SIG-M5 treated with dmso at 0.1 percent for 504 hours (cell line): ENCODE data around the gene ZNG1A.
"Not testable (repeated sequence)": the region's sequence is repeated elsewhere in the genome, so short reads cannot be mapped to it uniquely, and the experiment has no call there.

ENCODE experiments used
- DNase-seq: peaks from one replicate; lab custom pipeline; 2025; ENCODE audit not compliant: unreplicated experiment; lab: John Stamatoyannopoulos, UW

The ZNG1A gene

DNA sequence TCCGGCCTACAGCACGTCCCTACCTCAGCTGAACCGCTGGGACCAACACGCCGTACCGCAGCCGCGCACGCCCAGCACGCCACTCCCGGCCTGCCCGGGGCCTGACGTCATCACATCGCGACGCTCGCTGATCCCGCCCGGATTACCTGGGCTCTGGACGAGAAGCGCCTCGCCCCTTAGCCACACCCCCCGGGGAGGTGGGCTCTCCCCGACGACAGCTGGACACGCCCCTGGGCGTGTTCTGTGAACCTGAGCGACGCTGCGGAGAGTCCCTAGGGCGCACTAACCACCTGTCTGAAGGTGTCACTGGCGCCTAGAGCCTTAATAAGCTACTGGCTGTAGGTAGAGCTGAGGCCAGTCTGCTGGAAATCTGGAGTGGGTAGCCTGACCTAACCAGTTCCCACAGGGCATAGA, at the start of gene ZNG1A:
Gene ZNG1A (minus strand): TSS at position 87 of the 414 bp plus-strand sequence. CDS start 87 bp downstream, outside the sequence.
- DNase-seq: peak; percentile 19

DNA sequence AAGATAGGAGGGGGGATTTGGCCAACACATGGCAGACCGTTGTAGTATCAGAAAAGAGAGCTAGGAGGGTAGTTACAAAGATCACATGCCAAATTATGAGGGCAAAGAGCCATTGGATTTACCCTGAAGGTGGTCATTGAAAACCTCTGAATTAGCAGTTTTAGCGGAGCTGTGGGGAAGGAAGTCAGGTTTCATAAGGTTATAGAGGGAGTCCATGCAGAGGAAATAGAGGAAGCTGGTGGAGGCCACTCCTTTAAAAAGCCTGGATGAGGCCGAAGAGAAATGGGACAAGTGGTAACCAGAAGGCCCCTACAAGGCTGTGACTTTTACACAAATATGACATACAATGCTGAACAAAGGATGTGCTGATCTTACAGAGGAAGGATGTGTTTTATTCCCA, 49.0 kb upstream of the ZNG1A start:
- DNase-seq: peak; percentile 59

DNA sequence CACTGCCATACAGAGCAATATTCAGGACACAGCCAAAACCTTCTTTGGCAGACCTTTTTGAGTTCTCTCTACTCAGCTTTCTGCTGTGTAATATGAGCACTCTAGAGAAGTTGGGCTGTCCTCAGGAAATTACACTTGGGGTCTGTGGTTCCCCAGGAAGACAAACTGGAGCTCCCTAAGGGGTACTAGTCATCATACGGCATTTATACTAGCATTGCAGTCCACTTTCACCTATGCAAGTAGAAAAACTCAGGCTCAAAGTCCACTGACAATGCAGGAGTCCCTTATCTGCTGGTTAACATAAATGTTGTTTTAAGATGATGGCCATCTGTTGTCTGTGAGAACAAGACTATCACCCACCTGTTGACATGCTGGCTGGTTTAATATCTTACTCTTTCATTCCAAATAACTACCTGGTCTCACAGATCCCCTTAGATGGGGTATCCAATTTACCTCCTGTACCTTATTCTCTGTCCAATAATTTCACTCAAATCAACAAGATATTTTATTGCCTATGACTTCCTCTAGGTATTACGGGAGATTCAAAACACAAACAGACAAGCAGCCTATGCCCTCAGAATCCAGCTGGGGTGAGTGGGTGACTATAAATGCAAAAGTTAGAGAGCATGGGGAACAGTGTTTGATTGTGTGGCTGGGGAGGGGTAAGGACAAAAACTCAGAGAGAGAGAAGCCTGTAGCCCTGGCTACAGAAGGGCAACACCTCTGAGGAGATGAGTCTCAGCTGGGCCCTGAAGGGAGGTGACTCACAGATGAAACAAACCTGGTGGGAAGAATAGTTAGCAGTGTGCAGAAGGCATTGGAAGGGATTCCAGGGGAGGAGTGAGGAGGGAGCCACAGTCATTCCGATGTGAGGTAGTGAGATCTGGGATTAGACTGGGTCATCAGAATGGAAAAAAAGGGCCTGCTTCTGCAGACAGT, 46.0 kb upstream of the ZNG1A start:
- no peak for DNase-seq

DNA sequence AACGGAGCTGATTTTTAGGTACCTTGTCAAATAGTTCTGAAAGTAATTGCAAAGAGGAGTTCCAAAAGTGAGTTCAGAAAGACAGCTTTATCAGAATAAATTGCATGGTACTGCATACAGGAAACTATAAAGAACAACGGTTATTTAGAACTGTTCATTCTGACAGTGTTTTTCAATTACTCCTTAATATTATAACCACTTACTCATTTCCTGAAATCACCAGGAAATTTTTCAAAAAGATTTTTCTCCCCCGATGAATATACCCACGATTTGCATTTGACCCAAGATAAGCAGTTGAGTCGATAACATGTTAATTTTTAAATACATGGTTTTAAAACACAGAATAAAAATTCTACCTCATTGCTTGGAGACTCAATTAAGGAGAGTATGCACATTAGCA, 45.2 kb upstream of the ZNG1A start:
- DNase-seq: no peak

DNA sequence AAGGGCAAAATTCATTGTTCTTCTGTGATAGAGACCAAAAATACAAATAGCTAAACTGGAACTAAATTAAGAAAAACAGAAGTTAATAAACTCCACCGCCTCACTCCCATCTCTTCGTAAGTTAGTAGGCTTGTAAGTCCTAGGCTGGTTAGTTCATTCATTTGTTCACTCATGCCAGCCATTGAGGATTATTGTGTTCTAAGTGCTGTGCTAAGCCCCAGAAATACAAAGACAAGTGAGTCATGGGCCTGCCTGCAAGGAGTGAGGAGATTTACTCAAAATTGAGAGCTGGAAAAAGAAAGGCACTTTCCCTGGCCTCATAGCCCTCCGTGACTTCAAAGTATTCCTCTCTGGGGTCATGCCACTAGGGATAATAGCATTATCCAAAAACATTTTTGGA, 44.3 kb upstream of the ZNG1A start:
- DNase-seq: no peak

DNA sequence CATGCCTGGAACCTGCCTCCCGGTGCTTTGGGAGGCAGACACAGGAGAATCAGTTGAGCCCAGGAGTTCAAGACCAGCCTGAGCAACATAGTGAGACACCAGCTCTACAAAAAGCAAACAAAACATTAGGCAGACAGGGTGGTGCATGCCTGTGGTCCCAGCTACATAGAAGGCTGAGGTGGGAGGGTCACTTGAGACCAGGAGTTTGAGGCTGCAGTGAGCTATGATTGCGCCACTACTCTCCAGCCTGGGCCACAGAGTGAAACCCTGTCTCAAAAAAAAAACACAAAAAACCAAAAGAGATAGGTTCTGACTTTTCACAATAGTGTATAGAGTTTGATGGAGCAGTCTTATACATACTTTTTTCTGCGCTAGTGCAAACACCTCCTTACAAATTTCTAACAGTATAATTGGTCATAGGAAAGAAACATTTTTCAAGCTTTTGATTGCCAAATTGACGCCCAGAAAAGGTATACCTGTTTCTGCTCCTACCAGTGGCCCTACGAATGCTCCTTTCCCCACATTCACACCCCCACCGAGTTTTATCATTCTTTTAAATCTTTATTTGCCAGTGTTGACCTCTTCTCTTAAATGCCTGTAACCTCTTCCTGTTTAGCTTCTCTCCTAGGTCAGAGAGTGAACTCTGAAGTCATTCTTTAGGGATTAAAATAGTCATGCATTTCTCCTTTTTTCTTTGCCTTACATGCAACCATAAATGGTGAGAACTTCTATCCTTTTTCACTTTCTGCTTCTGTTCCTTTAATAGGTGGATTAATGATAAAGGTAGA, 43.3 kb upstream of the ZNG1A start:
- peak; percentile 78 for DNase-seq

DNA sequence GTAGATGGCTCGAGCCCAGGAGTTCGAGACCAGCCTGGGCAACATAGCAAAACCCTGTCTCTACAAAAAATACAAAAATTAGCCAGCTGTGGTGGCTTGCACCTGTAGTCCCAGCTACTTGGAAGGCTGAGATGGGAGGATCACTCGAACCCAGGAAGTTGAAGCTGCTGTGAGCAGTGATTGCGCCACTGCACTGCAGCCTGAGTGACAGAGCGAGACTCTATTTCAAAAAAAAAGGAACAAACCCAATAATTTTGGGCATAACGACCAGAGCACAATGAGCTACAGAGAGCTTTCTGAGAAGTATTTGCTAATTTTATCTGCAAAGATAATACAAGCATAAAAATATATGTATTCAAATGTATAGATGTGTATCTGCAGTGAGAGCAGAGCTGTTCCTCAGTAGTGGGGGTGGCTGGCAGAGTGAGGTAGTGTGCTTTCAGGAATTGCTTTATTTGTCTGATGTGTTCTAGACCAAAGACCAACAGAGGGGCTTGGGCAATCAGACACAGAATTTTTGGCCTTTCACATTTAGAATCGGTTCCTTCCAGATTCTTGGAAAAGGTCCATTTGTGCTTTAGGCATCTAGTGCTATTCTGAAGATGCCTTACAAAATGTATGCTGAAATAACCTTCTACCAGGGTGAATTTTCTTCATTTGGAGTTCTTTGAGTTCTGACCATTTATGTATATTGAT, 41.0 kb upstream of the ZNG1A start:
- peak; percentile 72 for DNase-seq

DNA sequence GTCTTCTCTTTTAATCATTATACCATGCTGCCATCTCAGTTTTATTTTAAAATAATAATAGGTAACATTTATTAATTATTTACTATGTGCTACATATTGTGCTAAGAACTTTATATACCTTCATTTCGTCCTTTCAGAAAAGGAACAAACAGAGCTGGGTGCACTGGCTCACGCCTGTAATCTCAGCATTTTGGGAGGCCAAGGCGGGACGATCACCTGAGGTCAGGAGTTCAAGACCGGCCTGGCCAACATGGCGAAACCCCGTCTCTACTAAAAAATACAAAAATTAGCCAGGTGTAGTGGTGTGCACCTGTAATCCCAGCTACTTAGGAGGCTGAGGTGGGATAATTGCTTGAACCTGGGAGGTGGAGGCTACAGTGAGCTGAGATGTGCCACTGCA, 40.2 kb upstream of the ZNG1A start:
- DNase-seq: not testable (repeated sequence)

DNA sequence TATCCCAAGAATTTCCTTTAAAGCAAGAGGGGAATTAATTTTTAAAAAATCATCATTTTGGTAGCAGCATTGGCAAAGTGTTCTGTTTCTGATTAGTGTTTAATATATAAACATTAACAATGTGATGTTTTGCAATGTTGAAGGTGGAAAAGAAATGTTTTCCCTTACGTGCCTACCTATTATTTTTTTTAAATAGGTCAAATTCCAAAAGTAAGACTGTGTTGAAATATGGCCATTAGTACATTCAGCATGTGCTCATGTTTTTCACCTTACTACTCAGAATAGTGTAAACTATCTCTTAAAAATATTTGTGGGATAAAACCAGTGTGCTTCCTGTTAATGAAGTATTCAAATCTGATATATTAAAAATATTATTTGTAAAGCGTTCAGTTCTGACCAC, 39.1 kb upstream of the ZNG1A start:
- no peak for DNase-seq

DNA sequence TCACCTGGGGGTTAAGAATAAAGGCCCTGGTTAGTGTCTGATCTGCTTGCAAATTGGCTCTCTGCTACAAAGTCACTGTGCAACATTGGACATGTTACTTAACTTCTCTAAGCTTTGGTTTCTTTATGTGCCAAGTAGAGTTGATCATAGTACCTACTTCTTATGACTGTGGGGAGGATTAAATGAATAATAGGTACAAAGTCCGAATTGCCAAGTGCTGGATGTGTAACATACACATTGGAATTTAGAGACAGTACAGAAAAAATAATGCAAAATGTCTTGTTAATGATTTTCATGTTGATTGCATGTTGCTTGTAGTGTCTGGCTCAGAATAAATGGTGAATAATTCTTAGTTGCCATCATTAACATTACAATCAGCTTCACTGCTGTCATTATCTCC, 38.0 kb upstream of the ZNG1A start:
- no peak for DNase-seq

DNA sequence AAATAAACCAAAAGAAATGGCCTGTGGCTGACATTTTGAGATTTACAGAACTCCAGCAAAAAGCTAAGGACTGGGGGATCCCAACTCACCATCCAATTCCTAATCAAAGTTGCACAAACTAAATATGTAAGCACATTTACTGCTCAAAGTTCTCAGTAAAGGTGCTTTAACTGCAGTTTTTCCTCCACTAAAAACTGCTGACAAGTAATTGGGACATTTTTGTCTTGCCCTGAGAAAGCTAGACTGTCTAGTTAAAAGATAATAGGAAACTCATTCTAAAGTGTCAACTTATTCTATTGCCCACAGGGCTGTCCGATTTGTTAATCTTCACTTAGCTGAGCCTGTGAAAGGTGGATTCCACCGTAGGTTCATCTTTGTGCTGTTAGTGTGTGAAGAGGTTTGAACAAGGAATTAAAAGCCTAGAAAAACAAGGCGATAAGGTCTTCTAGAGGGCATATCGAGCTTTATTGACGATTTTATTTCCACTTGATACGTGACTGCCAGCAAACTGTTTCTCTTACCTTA, 36.8 kb upstream of the ZNG1A start:
- no peak for DNase-seq

DNA sequence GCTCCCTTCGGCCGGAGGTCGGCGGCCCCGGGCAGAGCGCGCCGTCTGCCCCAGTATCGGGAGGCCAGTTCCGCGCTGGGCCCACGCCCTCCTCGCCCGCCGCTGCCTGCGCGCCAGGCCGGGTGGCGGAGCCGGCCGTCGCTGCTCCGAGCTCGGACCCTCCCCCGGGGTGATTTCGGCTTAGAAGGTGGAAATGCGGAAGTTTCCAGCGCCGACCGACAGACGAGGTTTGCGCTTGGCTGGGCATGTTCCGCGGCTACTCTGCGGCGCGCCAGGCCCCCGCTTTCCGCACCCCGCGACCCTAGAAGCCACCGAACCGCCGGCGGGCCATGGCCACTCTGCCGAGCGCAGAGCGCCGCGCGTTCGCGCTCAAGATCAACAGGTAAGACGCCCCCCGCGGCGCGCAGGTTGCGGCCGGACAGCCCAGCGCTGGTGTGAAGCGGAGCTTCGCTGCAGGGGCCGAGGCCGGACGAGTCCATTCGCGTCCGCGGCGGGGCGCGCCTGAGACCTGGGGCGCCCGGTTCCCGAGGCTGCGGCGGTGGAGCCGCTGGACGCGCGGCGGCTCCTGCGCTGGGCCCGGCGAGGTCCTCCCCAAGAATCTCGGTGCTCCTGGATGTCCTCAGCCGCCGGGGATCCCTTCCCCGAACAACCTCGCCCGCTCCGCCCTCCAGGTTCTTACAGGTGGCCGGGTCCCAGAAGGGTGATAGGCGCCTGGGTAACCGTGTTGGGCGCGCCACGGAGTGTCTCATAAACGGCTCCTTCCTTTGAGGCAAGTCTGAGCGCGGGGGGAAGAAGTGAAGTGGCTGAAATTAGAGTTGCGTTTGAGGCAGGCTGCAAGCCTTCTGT, 36.0 kb upstream of the ZNG1A start, which contains the start of gene DOCK8:
Gene DOCK8 (plus strand): TSS at position 218 of the 846 bp plus-strand sequence. CDS start 112 bp downstream, at position 330.
- peak; percentile 83 for DNase-seq

DNA sequence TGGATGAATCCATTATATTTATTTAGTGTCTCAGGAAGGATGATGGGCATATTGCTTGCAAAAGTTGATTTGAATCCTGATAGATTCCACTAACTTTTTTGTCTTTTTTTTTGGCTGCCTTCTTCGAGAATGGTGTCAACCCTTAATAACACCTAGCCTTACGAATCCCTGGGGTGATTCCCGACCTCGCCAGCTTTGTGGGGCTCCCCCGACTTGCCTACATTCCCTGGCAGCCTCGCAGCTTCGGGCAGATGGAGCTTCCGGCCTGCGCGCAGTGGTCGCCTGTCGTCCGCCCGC, 35.4 kb upstream of the ZNG1A start:
- DNase-seq: no peak

DNA sequence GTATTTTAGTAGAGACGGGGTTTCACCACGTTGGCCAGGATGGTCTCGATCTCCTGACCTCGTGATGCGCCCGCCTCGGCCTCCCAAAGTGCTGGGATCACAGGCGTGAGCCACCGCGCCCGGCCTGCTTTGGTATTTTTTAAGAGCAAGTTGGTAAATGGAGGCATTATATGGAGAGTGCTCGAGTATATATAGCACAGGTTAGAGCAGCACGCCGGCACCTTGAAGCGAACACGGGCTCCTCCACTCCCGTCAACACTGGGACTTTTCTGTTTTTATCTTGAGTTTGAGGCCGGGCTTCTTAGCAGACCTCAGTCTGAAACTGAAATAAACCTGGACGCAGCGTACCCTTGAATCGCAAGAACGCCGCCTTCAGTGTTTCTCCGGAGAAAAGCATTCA, 35.0 kb upstream of the ZNG1A start:
- not testable (repeated sequence) for DNase-seq

DNA sequence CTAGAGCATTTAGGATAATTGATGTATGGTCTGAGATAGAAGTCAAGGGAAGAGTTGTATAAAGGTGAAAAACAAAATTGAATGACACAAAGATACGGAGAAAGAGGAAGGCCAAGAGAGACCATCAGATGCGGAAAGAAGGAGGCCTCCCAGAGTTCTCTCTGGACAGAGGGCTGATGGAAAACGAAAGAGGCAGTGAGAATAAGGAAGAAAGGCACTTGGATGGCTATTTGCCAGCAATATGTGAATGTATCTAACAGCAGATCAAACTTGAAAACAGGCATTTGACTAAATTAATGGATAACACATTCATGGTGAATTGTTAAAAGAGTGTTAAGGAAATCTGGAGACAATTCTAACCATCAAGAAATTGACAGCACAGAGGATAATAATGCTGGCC, 33.4 kb upstream of the ZNG1A start:
- peak; percentile 84 for DNase-seq

DNA sequence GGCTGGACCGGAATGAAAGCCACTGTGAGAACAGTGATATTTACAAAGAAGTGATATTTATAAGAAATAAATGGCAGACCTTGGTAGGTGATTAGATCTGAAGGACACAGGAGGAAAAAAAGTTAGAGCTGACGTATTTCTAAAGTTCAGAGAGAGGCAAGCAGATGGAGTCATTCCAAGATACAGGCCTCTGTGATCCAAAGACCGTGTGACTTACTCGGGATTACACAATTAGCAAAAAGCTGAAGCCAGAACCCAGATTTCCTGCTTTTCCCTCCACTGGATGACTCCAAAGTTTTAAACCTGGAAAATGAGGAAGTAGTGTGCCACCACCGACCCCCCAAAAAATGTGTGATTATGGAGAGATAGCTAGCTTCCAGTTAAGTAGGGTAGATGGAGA, 32.7 kb upstream of the ZNG1A start:
- no peak for DNase-seq

DNA sequence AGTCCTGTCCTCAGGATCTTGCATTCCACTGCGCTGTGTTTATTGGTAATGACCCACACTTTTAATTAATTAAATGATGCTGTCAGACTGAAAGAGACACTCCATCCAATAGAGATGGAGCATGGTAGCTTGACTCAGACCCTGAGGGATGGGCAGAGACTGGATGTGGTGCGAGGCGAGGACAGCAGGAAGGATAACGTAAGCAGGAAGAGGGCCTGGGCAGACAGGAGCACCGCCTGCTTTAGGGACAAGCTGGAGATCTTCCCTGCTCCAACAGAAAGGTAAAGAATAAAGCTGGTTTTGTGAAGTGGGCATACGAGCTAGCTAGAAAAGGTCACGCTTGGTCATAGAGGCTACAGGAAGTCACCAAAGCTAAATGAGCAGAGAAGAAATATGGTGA, 32.2 kb upstream of the ZNG1A start:
- DNase-seq: no peak

DNA sequence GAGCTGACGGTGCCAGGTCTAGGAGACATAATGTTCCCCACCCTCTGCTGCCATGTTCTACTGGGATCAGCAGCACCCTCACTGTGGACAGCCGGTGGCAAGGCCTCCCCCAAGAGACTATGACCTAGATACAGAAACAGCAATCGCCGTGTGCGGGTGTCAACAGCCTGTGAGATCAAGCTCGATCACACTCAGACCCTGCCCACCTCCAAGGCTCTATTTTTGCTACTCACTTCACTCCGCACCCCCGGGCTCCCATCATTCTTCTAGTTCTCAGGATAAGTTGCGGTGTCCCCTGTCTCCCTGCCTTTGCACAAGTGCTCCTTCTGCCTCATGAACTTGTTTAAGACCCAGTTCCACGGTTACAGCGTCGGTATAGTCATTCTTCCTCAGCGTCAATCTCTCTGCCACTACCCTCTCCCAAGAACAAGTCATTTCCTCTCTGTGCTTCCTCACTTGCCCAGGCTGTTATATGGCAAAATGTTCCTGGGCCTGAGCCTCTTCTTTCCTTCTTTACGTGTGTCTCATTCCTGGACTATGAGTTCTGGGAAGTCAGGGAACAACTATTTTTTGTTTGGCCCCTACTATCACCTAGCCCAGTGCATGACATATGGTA, 30.4 kb upstream of the ZNG1A start:
- DNase-seq: no peak

DNA sequence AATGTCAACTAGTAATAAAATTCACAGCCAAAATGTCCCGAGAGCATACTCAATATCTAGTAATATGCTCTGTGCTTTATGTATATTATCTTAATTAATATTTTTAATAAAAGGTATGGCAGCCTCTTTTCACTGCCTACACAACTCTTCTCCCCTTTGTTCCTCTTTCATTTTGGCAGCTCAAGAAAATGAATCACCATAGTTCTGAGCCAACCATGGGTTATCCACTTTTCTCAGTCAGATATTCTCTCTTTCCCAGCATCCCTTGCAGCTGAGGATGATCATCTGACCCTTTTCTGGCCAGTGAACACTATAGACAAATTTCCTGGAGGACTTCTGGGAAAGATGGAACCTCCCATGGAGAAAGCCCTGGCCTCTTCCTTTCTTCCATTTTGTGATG, 27.6 kb upstream of the ZNG1A start:
- DNase-seq: no peak

DNA sequence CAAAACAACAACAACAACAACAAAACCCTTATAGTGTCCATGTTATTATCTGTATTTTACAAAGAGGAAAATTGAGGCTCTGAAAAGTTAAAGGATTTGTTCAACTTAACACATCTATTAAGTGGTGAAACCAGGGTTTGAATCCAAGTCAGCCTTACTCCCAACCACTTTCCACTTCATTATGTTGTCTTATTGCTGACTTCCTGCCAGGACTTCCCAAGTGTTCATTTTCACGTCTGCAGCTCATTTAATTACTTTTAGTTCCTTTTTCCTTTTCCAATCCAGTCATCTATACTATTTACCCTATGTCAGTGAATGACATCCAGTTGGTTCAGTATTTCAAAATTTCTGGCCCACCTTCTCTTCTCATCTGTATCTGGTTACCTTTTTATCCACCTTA, 20.7 kb upstream of the ZNG1A start:
- DNase-seq: not testable (repeated sequence)
